ENCODE data around the gene RNF175. TPM values are rescaled to one million over a fixed set of nuclear protein-coding genes. Genes with fewer than 3 reads are reported as not detected.

Gene RNF175
- total RNA-seq, 1 donor: under 0.01 TPM

DNA sequence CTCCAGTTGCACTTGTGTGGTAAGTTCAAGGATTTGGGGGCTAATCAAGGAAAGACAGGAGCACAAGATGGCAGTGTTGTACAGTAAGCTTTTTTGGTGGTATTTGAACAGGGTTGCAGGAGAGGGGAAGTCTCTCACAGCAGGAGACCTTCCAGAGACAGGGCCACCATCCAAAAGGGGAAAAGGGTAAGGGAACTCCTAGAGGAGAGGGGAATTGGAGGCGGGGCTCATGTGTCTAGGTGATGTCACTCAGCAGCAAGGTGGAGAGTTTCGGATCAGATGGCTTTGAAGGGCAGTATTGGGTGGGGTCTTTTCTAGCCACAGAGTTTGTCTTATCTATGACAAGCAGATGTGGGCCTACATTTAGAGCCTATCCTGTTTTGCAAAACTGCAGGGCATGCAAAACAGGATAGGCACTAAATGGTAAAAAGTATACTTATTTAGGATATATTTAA lies 13.4 kb upstream of the RNF175 start:
- Histone ChIP-seq H3K9me3 (ENCODE audit: low read depth, low read length) (no peaks in the 10 kb centered on the region), H2AFZ (ENCODE audit: low read length) (no peak overlapping the region), H3K27ac (ENCODE audit: low read depth, low read length) (no peak overlapping the region), H3K4me1 (ENCODE audit: insufficient read depth, low read length) (no peaks in the 10 kb centered on the region), H3K4me3 (ENCODE audit: insufficient read depth, low read length) (no peak overlapping the region), H4K20me1 (ENCODE audit: insufficient read depth, low read length) (no peaks in the 10 kb centered on the region), H3K4me2 (ENCODE audit: insufficient read depth, low read length) (no peak overlapping the region), H3K79me2 (ENCODE audit: insufficient read depth, low read length) (no peaks in the 10 kb centered on the region), H3K36me3 (ENCODE audit: insufficient read depth, low read length) (no peaks in the 10 kb centered on the region), H3K27me3 (ENCODE audit: insufficient read depth, low read length) (no peaks in the 10 kb centered on the region)
- TF ChIP-seq CTCF (IDR thresholded peaks at IDR 0.05; ENCODE audit: extremely low read depth, low read depth, low read length): no peak
- DNase-seq (ENCODE audit: insufficient read length, low spot score, missing footprints): no peak

DNA sequence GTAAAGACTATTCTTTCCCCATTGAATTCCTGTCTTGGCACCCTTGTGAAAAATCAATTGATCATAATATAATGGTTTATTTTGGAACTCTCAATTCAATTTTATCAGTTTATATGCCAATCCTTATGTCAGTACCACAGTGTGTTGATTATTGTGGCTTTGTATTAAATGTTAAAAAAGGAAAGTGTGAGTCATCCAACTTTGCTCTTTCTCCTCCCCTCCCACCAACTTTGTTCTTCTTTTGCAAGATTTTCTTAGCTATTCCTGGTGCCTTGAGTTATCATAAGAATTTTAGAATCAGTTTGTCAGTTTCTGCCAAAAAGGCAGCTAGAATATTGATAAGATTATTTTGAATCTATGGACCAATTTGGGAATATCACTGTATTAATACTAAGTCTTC lies 11.2 kb upstream of the RNF175 start:
- no peak overlapping the region for H2AFZ ChIP-seq (ENCODE audit: low read length)
- H3K4me2 ChIP-seq (ENCODE audit: insufficient read depth, low read length): no peak overlapping the region
- no peaks in the 10 kb centered on the region for H4K20me1 ChIP-seq (ENCODE audit: insufficient read depth, low read length)
- DNase-seq (ENCODE audit: insufficient read length, low spot score, missing footprints): no peak
- no peaks in the 10 kb centered on the region for H3K4me1 ChIP-seq (ENCODE audit: insufficient read depth, low read length)
- no peaks in the 10 kb centered on the region for H3K36me3 ChIP-seq (ENCODE audit: insufficient read depth, low read length)
- no peaks in the 10 kb centered on the region for H3K79me2 ChIP-seq (ENCODE audit: insufficient read depth, low read length)
- H3K9me3 ChIP-seq (ENCODE audit: low read depth, low read length): no peaks in the 10 kb centered on the region
- H3K27ac ChIP-seq (ENCODE audit: low read depth, low read length): no peak overlapping the region
- no peak overlapping the region for H3K4me3 ChIP-seq (ENCODE audit: insufficient read depth, low read length)
- no peak for TF ChIP-seq CTCF (IDR thresholded peaks at IDR 0.05; ENCODE audit: extremely low read depth, low read depth, low read length)
- no peaks in the 10 kb centered on the region for H3K27me3 ChIP-seq (ENCODE audit: insufficient read depth, low read length)

DNA sequence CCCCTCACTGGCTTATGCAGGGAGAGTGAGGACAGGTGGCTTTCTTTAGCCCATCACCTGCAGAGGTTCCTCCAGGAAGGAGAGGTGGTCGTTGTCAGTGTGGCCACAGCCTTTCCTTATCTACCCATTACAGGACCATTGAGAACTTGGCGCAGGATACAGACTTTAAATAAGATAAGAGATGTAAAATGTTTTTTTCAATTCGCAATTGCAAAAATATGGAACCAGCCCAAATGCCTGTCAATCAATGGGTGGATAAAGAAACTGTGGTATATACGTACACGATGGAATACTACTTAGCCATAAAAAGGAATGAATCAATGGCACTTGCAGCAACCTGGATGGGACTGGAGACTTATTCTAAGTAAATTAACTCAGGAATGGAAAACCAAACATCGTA lies 6.9 kb upstream of the RNF175 start:
- no peaks in the 10 kb centered on the region for H3K4me1 ChIP-seq (ENCODE audit: insufficient read depth, low read length)
- H3K27me3 ChIP-seq (ENCODE audit: insufficient read depth, low read length): peaks cover 4% of the 10 kb centered on the region
- no peak overlapping the region for H3K4me2 ChIP-seq (ENCODE audit: insufficient read depth, low read length)
- no peak overlapping the region for H3K4me3 ChIP-seq (ENCODE audit: insufficient read depth, low read length)
- no peaks in the 10 kb centered on the region for H3K9me3 ChIP-seq (ENCODE audit: low read depth, low read length)
- no peak overlapping the region for H3K27ac ChIP-seq (ENCODE audit: low read depth, low read length)
- no peaks in the 10 kb centered on the region for H4K20me1 ChIP-seq (ENCODE audit: insufficient read depth, low read length)
- TF ChIP-seq CTCF (IDR thresholded peaks at IDR 0.05; ENCODE audit: extremely low read depth, low read depth, low read length): no peak
- H3K79me2 ChIP-seq (ENCODE audit: insufficient read depth, low read length): no peaks in the 10 kb centered on the region
- no peak overlapping the region for H2AFZ ChIP-seq (ENCODE audit: low read length)
- H3K36me3 ChIP-seq (ENCODE audit: insufficient read depth, low read length): no peaks in the 10 kb centered on the region
- no peak for DNase-seq (ENCODE audit: insufficient read length, low spot score, missing footprints)

- peaks cover 4% of the 10 kb centered on the region for H3K27me3 ChIP-seq (ENCODE audit: insufficient read depth, low read length)
- no peak overlapping the region for H3K4me2 ChIP-seq (ENCODE audit: insufficient read depth, low read length)
- H3K4me1 ChIP-seq (ENCODE audit: insufficient read depth, low read length): no peaks in the 10 kb centered on the region
- H4K20me1 ChIP-seq (ENCODE audit: insufficient read depth, low read length): no peaks in the 10 kb centered on the region
- H2AFZ ChIP-seq (ENCODE audit: low read length): no peak overlapping the region
- no peak overlapping the region for H3K27ac ChIP-seq (ENCODE audit: low read depth, low read length)
- no peak for TF ChIP-seq CTCF (IDR thresholded peaks at IDR 0.05; ENCODE audit: extremely low read depth, low read depth, low read length)
- H3K36me3 ChIP-seq (ENCODE audit: insufficient read depth, low read length): no peaks in the 10 kb centered on the region
- H3K79me2 ChIP-seq (ENCODE audit: insufficient read depth, low read length): no peaks in the 10 kb centered on the region
- H3K4me3 ChIP-seq (ENCODE audit: insufficient read depth, low read length): no peak overlapping the region
- no peaks in the 10 kb centered on the region for H3K9me3 ChIP-seq (ENCODE audit: low read depth, low read length)
- no peak for DNase-seq (ENCODE audit: insufficient read length, low spot score, missing footprints)
Observed at GRCh38 chr4:153765894-153766293, 6.1 kb upstream of the RNF175 start.
